Measurements from ENCODE around the gene PPDPF.

Gene PPDPF

GRCh38 chr20:63537525-63538203 lies 17.1 kb downstream of the PPDPF start:
- Histone ChIP-seq H3K4me1 (peaks cover 14% of the 10 kb centered on the region), H3K36me3 (no peaks in the 10 kb centered on the region), H3K9me3 (no peaks in the 10 kb centered on the region), H3K27me3 (no peaks in the 10 kb centered on the region), H3K4me3 (ENCODE audit: low read depth, low read length) (peak overlapping the region; percentile 43)
- TF ChIP-seq, protein P1, sequence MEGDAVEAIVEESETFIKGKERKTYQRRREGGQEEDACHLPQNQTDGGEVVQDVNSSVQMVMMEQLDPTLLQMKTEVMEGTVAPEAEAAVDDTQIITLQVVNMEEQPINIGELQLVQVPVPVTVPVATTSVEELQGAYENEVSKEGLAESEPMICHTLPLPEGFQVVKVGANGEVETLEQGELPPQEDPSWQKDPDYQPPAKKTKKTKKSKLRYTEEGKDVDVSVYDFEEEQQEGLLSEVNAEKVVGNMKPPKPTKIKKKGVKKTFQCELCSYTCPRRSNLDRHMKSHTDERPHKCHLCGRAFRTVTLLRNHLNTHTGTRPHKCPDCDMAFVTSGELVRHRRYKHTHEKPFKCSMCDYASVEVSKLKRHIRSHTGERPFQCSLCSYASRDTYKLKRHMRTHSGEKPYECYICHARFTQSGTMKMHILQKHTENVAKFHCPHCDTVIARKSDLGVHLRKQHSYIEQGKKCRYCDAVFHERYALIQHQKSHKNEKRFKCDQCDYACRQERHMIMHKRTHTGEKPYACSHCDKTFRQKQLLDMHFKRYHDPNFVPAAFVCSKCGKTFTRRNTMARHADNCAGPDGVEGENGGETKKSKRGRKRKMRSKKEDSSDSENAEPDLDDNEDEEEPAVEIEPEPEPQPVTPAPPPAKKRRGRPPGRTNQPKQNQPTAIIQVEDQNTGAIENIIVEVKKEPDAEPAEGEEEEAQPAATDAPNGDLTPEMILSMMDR (IDR thresholded peaks at IDR 0.05; ENCODE audit: low read depth, low read length), result peak; percentile 90
- DNase-seq, result peak; percentile 87

GRCh38 chr20:63538204-63539091 lies 17.9 kb downstream of the PPDPF start:
- Histone ChIP-seq H3K4me3 (ENCODE audit: low read depth, low read length) (peak overlapping the region; percentile 43), H3K9me3 (no peaks in the 10 kb centered on the region), H3K4me1 (peaks cover 14% of the 10 kb centered on the region), H3K27me3 (no peaks in the 10 kb centered on the region), H3K36me3 (no peaks in the 10 kb centered on the region)
- TF ChIP-seq, protein P1 (IDR thresholded peaks at IDR 0.05; ENCODE audit: low read depth, low read length), result no peak
- DNase-seq, result no peak

- DNase-seq, result no peak
- H3K4me3 ChIP-seq (ENCODE audit: low read depth, low read length), result no peak overlapping the region
- no peaks in the 10 kb centered on the region for H3K27me3 ChIP-seq
- TF ChIP-seq, protein P1 (IDR thresholded peaks at IDR 0.05; ENCODE audit: low read depth, low read length), result no peak
- no peaks in the 10 kb centered on the region for H3K36me3 ChIP-seq
- H3K4me1 ChIP-seq, result peaks cover 14% of the 10 kb centered on the region
- no peaks in the 10 kb centered on the region for H3K9me3 ChIP-seq
These were observed 18.5 kb downstream of the PPDPF start for GRCh38 chr20:63539092-63539430.

GRCh38 chr20:63539441-63540370 lies 19.1 kb downstream of the PPDPF start:
- no peaks in the 10 kb centered on the region for H3K27me3 ChIP-seq
- no peak for DNase-seq
- no peaks in the 10 kb centered on the region for H3K36me3 ChIP-seq
- no peaks in the 10 kb centered on the region for H3K9me3 ChIP-seq
- no peak overlapping the region for H3K4me3 ChIP-seq (ENCODE audit: low read depth, low read length)
- H3K4me1 ChIP-seq, result peaks cover 14% of the 10 kb centered on the region
- TF ChIP-seq, protein P1 (IDR thresholded peaks at IDR 0.05; ENCODE audit: low read depth, low read length), result no peak

DNA sequence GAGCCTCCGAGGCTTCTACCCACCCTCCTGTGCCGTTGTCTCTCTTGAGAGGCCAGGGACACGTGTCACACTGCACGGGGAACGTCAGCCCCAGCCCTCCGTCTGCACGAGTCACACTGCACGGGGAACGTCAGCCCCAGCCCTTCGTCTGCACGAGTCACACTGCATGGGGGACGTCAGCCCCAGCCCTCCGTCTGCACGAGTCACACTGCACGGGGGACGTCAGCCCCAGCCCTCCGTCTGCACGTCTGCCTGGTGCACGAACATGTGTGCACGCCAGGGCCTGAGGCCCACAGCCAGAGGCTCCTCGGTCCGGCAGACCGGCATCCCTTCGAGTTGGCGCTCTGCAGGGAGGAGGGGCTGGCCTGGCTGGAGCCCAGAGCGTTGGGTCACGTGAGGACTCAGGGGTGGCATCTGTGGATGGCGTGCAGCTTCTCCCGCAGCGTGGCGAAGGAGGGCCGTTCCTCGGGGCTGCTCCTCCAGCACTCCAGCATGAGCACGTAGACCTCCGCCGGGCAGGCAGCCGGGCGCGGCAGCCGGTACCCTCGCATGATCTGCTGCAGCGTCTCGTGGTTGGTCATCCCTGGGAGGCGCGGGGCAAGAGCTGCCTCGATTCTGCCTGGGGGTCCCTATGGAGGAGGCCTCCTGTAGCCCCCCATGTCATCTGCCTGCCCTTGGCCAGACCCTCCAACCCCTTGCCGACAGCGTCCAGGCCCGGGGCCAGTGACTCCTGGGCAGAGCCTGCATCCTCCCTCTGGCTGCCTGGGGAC lies 20.0 kb downstream of the PPDPF start:
- no peak overlapping the region for H3K4me3 ChIP-seq (ENCODE audit: low read depth, low read length)
- peak; percentile 75 for DNase-seq
- no peaks in the 10 kb centered on the region for H3K27me3 ChIP-seq
- H3K4me1 ChIP-seq, result peaks cover 14% of the 10 kb centered on the region
- no peaks in the 10 kb centered on the region for H3K9me3 ChIP-seq
- TF ChIP-seq, protein P1 (IDR thresholded peaks at IDR 0.05; ENCODE audit: low read depth, low read length), result no peak
- H3K36me3 ChIP-seq, result no peaks in the 10 kb centered on the region
